GM18526 (cell line): ENCODE data around the gene CADM4.

Experiments used
- POLR2A ChIP-seq: IDR thresholded peaks from 3 replicates; pipeline ENCODE4 v1.6.1; 2011; ENCODE audit not compliant: insufficient read length; ENCODE audit errors: extremely low read depth

CADM4 gene

GRCh38 chr19:43591904-43592772, 47.5 kb downstream of the CADM4 start:
- TF ChIP-seq POLR2A, result no peak

GRCh38 chr19:43589678-43590077, 50.0 kb downstream of the CADM4 start:
- no peak for TF ChIP-seq POLR2A

DNA sequence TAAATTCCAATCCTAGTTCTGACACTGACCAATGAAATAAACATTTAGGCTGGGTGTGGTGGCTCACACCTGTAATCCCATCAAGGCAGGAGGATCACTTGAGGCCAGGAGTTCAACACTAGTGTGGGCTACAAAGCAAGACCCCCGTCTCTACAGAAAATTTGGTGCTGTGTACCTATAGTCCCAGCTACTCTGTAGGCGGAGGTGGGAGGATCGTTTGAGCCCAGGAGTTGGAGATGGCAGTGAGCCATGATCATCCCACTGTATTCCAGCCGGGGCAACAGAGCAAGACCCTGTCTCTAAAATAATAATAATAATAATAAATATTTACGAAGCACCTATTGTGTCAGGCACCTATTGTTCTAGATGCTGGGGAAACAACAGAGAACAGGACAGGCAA, 50.4 kb downstream of the CADM4 start:
- TF ChIP-seq POLR2A, result no peak

- TF ChIP-seq POLR2A, result no peak
Measured at GRCh38 chr19:43586346-43586745, 53.3 kb downstream of the CADM4 start.

DNA sequence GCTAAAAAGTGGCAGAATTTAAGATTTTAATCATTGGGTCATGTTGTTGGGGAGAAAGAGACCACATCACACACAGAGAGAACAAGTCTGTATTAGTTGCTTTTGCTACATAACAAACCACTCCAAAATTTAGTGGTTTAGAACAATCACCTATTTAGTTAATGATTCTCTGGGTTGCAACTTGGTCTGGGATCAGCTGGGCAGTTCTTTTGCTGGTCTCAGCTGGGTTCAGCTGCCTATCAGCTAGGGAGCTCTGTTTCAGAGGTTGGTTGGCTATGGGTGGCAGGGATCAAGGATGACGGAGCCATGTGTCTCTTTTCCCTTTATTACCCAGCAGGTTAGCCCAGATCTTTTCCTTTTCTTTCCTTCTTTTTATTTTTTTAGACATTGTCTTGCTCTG, 55.2 kb downstream of the CADM4 start:
- no peak for TF ChIP-seq POLR2A

DNA sequence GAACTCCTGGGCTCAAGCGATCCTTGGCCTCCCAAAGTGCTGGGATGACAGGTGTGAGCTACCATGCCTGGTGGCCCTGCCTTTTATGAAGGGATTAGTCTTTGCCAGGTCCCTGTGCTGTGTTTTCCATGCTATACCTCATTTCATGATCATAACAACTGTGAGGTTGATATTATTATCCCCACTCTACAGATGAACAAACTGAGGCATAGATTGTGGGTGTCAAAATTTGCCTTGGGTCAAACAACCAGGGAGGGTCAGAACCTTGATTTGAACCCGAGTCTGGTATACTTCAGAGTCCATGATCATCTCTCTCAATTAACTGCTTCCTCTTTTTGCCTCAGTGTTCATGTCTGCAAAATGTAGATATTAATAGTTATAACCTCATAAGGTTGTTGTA, 57.2 kb downstream of the CADM4 start:
- TF ChIP-seq POLR2A, result no peak

DNA sequence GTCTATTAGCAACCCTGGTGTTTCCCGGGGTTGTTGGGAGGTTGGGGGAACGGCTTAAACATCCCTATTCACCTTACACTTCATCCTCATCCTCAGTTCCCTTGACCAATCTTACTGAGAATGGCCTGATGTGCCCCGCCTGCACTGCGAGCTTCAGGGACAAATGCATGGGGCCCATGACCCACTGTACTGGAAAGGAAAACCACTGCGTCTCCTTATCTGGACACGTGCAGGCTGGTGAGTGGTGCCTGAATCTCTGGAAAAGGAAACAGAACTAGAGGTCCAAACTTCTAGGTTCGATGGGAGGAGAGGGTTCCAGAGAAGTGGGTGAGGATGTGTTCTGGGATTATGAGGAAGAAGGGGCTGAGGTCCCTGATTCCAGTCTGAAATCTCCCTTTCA, 58.2 kb downstream of the CADM4 start:
- TF ChIP-seq POLR2A, result no peak

- TF ChIP-seq POLR2A, result no peak
Measured at GRCh38 chr19:43578787-43579186, 60.9 kb downstream of the CADM4 start.

DNA sequence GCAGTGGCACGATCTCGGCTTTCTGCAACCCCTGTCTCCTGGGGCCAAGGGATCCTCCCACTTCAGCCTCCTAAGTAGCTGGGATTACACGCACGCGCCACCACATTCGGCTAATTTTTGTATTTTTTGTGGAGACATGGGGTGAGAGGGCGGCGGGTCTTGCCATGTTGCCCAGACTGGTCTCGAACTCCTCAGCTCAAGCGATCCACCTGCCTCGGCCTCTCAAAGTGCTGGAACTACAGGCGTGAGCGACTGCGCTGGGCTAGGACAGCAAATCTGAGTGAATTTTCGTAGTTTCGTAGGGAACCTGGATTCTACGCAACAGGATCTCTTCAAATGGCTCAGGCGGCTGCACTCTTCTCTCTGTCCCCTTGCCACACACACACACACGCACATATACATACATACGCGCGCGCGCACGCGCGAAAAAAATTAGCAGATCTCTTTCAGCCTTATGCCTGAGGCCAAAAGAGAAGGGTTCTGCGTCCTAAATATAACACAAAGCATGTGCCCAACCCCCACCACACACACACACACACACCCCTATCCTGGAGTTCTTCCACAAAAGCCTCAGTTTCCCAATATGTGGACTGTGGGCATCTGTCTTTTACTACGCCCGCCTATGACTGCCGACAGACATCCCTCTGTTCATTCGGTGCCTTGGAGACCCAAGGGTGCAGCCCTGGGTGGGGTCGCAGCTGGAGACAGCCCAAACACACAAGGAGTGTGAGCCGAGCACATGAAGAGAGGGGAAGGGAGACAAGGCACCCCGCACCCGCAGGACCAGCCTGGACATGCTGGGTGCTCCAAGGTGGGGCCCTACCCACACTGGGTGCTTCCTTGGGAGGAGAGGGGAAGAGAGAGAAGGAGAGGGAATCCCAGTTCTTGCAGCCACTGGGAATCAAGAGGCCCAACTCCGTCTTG, 63.4 kb downstream of the CADM4 start:
- TF ChIP-seq POLR2A, result no peak

DNA sequence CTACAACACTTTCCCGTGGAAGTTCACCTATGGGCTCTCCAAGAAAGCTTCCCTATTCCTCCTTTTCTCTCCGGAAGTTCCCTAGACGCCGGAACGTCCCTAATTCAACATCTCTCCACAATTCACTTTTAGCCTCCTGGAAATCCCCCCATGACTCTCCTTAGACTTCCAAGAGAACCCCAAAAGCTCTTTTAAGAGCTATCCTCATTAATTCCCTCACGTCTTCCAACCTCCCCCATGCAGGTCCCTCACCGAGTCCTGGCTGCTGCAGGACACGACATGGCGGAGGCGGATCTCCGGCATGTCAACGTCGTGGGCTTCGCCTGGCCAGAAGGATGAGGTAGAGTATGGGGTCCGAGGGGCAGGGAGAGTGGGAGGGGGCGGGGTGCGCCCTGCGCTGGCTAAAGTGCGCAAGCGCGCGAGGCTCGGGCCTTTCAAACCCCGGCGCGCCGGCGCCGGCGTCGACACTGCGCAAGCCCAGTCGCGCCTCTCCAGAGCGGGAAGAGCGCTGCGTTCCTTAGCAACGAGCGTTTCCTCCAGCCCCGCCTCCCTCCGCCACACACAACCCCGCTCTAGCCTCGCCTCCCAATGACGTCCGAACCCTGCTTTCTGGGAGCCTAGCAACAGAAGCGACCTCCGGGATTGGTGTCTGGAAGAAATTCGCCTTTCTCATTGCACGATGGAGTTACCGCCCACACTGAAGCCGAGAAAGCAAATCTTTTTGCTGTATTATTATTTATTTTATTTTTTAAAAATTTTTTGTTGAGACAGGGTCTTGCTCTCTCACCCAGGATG, 64.3 kb downstream of the CADM4 start, which contains the start of the genes PINLYP and XRCC1:
Gene PINLYP (plus strand): TSS at position 646 of the 795 bp plus-strand sequence. CDS start 1,391 bp downstream, outside the sequence.
Gene XRCC1 (minus strand): TSS at position 372 of the 795 bp plus-strand sequence. CDS start 69 bp downstream, at position 303.
- TF ChIP-seq POLR2A, result peak; percentile 59

DNA sequence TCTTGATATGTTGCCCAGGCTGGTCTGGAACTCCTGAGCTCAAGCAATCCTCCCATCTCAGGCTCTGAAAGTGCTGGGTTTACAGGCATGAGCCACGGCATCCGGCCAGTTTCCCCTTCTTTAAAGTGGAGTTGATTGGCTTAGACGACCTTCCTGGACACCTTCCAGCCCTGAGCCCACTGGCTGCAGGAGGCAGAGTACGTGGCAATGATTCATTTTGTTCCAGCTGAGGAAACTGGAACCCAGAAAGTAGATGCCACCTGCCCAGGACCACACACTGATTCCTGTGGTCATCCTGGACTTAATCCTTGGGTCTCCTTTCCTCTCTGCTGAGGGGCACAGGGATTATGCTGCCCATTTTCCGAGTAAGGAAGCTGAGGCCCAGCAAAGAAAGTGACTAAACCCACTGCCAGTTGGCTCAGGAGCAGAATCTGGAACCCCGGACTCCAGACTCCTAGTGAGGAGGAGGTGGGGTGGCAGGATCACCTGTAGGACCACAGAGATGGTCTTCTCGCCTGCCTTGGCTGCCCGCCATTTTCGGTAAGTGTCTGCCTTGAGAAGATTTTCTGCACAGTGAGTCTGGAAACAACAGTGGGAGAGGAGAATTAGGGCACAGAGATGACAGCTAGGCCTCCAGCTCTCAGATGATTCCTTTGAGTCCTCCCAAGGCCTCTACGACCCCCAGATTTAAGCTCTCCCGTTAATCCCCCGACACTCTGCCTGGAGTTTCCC, 65.1 kb downstream of the CADM4 start:
- TF ChIP-seq POLR2A, result no peak
